ENCODE results near the gene EPC1.
"Not testable (repeated sequence)": the region's sequence is repeated elsewhere in the genome, so short reads cannot be mapped to it uniquely, and the experiment has no call there.

- TF ChIP-seq, protein P1, sequence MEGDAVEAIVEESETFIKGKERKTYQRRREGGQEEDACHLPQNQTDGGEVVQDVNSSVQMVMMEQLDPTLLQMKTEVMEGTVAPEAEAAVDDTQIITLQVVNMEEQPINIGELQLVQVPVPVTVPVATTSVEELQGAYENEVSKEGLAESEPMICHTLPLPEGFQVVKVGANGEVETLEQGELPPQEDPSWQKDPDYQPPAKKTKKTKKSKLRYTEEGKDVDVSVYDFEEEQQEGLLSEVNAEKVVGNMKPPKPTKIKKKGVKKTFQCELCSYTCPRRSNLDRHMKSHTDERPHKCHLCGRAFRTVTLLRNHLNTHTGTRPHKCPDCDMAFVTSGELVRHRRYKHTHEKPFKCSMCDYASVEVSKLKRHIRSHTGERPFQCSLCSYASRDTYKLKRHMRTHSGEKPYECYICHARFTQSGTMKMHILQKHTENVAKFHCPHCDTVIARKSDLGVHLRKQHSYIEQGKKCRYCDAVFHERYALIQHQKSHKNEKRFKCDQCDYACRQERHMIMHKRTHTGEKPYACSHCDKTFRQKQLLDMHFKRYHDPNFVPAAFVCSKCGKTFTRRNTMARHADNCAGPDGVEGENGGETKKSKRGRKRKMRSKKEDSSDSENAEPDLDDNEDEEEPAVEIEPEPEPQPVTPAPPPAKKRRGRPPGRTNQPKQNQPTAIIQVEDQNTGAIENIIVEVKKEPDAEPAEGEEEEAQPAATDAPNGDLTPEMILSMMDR (IDR thresholded peaks at IDR 0.05; ENCODE audit: insufficient read depth, low read depth, low read length): not testable (repeated sequence)
- not testable (repeated sequence) for TF ChIP-seq EZH2 (IDR thresholded peaks at IDR 0.05; ENCODE audit: insufficient read depth, low read length)
Measured at GRCh38 chr10:32354690-32355089, 7.7 kb upstream of the EPC1 start.
